T-helper 9 cell (primary cell): ENCODE results near the gene CADM4.
A peak's percentile ranks its signal among the peaks of the same experiment; 100 is the strongest.
"Not testable (repeated sequence)": the region's sequence is repeated elsewhere in the genome, so short reads cannot be mapped to it uniquely, and the experiment has no call there.

Source experiments
- DNase-seq: peaks from one replicate; pipeline ENCODE4 v3.0.0-alpha.2; 2020

The CADM4 gene

GRCh38 chr19:43605875-43606568 is 33.6 kb downstream of the CADM4 start:
- DNase-seq: no peak

GRCh38 chr19:43600326-43600725 is 39.3 kb downstream of the CADM4 start:
- DNase-seq: not testable (repeated sequence)

DNA sequence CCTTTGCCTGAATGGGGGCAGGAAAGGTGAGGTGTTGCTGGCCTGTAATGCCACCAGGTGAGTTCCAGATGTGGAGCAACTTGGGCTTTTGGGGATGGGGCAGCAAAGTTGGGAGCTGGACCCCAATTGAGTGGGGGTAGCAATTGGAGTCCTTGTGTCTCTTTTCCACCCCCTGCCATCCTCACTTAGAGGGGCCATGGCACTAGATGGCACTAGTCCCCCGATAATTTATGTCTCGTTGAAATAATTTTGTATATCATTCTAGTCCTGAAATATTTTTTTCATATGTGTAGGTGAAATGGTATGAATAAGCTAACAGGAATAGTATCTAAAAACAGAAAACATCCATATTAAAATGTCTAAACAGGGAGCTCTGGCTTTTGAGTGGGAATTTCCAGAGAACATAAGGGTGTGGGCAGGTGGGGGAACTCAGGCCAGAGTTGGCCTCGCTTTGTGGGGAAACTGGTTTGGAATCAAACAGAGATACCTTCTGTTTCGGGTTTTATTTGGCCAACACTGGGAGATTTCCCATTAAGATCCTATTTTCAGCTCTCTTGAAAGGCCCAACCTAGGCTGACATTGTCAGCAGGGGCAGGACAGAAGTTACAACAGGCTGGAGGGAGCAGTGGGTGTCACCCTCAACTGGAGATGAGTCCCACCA is 39.9 kb downstream of the CADM4 start:
- DNase-seq: no peak

DNA sequence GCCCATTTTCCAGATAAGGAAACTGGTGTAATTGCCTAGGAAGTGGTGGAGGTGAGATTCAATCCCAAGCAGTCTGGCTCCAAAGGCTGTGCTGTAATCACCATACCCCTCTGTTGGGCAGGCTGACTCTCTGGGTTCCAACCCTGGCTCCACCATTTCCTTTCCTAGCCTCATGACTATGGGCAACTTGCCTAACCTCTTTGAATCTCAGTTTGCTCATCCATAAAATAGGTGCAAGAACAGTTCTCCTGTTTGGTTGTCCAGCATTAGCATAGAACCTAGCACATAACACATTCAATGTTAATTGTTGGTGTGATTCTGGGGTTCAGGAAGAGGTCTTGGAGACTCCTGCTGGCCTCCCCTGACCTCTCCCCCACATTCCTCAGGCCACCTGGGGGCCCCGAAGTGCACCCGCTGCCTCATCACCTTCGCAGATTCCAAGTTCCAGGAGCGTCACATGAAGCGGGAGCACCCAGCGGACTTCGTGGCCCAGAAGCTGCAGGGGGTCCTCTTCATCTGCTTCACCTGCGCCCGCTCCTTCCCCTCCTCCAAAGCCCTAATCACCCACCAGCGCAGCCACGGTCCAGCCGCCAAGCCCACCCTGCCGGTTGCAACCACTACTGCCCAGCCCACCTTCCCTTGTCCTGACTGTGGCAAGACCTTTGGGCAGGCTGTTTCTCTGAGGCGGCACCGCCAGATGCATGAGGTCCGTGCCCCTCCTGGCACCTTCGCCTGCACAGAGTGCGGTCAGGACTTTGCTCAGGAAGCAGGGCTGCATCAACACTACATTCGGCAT is 41.0 kb downstream of the CADM4 start:
- DNase-seq: no peak

- no peak for DNase-seq
These were observed 41.8 kb downstream of the CADM4 start for GRCh38 chr19:43597876-43598275.

- DNase-seq: no peak
These were observed 42.7 kb downstream of the CADM4 start for GRCh38 chr19:43596842-43597461.

DNA sequence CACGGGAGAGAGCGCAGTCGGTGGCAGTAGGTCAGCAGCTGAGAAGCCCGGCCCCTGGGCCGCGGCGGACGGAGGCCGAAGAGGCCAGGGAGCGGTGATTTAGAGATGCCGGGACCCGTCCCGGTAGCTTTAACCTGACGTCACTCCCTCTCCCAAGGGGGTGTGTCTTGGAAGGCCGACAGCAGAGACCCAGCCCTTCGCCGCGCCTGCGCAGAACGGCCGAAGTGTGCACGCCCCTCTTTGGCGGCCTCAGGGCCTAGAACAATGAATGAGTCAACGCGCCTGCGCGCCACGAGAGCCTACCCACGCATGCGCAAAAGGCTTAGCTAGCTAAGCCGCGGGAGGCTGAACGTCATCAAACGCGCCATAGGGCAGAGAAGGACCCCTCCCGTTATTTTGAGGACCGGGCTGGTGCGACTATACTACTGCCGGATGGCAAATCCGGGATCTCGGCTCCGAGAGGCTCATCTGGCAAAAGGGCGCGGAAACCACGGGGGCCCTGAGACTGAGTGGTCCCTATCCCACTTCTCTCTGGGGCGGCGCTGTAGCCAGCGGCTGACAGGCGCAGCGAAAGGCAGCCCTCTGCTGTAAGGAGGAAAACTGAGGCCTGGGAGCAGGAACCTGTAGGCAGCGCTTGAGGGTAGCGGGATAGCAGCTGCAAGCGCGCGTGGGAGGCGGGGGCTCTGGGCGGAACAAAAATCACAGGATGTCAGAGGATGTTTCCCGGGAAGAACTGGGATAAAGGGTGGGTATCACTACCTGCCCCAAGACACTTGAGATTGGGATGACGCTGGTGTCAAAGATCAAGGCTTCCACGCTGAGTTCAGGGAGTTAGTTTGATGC is 43.4 kb downstream of the CADM4 start, which contains the start of the genes IRGQ and ZNF576:
TSS of gene IRGQ (minus strand) at position 136 of the 843 bp plus-strand sequence. CDS start 796 bp downstream, outside the sequence.
TSS of gene ZNF576 (plus strand) at position 597 of the 843 bp plus-strand sequence. CDS start 514 bp downstream, outside the sequence.
- DNase-seq: peak; percentile 100

DNA sequence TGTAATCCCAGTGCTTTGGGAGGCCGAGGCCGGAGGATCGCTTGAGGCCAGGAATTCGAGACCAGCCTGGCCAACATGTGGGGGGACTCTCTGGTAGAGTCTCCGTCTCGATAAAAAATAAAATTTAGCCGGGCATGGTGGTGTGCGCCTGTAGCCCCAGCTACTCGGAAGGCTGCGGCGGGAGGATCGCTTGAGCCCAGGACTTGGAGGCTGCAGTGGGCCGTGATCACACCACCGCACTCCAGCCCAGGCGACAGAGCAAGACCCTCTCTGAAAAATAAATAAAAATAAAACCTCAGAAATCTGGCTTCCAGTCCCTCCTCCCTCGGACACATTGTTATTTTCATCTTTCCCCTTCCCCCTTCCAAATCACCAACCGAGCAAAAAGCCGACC is 44.0 kb downstream of the CADM4 start:
- DNase-seq: peak; percentile 16

DNA sequence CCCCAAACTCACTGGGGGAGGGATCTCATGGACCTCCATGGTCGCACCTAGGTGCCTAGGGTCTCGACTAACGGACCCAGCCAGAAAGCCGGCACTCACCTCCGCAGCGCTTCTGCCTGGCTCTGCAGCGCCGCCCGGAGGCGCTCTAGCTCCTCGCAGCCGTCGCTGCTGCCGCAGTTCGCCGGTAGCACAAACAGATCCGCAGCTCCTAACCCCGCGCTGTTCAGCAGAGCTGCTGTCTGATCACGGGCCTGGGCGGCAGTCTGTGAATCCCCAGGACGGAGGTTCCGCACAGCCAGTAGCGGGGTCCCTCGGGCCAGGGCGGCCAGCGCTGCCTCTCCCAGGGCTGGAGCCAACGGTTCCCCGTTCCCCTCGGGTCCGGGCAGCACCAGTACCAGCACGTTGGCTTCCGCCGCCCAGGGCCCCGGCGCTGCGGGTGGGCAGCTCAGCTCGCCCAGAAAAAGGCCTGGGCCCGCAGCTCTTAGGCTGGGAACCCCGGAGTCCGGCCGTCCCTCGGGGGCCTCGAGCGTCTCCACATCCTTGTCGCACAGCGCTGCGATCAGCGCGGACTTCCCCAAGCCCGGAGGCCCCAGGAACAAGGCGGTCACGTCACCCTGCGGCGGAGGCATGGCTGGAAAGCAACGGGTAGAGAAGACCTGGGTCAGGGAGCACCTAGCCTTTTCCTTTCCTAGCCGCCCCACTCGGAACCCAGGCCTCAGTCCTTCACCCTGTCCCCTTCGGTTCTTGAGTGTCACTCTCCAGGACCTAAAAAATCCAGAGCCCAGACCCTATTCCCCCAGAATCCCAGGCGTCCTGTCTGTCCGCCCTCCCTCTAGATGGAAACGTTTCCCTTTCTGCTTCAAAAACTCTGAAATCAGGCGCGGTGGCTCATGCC is 44.7 kb downstream of the CADM4 start:
- DNase-seq: peak; percentile 61

DNA sequence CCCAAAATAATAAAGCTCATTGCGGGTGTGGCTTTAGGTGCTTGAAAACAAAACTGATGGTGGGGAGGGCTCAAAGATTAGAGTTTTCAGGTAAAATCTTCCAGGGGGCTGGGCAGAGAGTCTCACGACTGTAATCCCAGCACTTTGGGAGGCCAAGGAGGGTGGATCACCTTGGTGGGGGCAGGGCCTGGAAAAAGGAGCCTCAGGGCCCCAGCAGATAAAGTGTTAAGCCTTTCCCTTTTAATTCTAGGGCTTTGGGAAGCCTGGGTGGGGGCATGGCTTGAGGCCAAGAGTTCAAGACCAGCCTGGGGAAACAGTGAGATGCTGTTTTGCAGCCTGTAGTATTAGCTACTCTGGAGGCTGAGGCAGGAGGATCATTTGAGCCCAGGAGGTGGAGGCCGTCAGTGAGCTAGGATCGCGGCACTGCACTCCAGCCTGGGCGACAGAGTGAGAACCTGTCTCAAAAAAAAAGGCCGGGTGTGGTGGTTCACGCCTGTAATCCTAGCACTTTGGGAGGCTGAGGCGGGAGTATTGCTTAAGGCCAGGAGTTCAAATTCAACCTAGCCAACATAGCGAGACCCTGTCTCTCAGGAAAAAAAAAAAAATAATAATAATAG is 45.5 kb downstream of the CADM4 start:
- no peak for DNase-seq

DNA sequence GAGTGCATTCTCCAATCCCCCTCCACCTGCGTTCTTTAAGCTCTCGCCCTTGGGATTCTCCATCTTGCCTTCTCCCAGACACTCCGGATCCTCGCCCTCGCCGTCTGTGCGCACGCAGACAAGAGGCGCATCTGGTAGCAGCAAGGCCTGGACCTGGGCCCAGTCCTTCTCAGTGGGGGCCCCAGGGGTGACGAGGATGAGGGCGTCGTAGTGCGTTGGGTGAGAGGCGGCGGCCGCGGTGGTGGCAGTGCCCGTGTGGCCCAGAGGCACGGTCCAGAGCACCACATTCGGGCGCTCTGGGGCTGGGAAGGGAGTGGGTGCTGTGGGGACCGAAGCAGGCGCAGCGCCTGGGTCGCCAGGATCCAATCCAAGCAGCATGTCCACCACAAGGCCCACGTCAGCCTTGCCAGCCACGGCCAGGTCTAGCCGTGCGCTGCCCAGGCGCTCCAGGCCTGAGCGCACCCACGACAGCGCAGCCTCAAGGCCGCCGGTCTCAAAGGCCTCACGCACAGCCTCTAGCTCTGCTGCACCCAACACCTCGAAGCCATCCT is 46.8 kb downstream of the CADM4 start:
- no peak for DNase-seq

DNA sequence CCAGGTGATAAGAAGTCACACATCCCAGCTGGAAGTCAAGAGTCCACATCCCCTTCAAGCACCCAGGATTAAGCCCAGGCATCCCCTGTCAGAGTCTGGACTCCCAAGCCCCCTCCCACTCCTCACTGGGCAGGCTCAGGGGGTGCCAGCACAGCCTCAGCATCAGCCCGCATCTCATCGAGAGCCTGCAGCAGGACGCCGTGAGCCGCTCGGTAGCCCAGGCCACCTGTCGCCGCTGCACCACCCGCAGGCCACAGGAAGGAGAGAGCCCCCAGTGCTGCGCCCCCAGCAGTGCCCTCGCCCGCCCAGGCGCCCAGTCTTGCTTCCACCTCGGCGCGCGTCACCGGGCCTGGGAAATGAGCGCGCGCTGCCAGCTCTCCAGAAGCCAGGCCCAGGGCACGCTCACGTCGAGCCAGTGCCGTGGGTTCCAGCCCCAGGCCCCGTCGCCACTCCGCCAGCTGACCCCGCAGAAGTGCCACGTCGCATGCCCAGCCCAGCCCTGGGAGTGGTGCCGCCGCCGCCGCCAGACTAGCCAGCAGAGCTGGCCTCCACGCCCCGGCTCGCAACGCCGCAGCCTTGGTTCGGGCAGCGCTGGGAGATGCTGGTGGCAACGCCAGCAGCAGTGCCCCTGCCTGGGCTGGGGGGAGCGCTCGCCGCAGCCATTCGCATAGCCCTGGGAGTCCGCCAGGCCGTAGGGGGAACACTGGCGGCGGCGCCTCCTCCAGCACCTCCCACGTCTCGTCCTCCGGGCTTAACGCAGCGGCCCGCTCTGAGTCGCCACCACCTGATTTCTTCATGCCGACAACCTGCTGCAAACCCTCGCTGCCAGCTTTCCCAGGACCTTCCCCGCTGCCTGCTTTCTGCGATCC is 47.5 kb downstream of the CADM4 start:
- no peak for DNase-seq

DNA sequence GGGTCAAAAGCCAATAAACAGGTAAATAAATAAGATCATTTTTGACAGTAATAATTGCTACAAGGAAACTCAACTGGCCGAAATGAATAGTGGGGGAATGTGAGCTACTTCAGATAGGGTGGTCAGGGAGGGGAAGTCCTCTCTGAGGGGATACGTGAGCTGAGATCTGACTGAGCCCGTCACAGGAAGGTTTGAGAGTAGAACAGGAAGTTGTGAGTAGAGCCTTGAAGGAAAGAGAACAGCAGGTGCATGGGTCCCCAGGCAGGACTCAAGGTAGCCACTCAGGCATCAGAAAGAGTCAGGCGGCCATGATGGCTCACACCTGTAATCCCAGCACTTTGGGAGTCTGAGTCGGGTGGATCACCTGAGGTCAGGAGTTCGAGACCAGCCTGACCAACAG is 50.0 kb downstream of the CADM4 start:
- DNase-seq: no peak

- no peak for DNase-seq
These were observed 50.4 kb downstream of the CADM4 start for GRCh38 chr19:43589277-43589676.

GRCh38 chr19:43587029-43587428 is 52.6 kb downstream of the CADM4 start:
- not testable (repeated sequence) for DNase-seq

GRCh38 chr19:43586346-43586745 is 53.3 kb downstream of the CADM4 start:
- no peak for DNase-seq

DNA sequence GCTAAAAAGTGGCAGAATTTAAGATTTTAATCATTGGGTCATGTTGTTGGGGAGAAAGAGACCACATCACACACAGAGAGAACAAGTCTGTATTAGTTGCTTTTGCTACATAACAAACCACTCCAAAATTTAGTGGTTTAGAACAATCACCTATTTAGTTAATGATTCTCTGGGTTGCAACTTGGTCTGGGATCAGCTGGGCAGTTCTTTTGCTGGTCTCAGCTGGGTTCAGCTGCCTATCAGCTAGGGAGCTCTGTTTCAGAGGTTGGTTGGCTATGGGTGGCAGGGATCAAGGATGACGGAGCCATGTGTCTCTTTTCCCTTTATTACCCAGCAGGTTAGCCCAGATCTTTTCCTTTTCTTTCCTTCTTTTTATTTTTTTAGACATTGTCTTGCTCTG is 55.2 kb downstream of the CADM4 start:
- no peak for DNase-seq

- DNase-seq: no peak
These were observed 57.2 kb downstream of the CADM4 start for GRCh38 chr19:43582495-43582894.

- DNase-seq: no peak
These were observed 58.2 kb downstream of the CADM4 start for GRCh38 chr19:43581467-43581866.
